HG02798 (cell line): ENCODE results near the gene FADS2.

ENCODE experiments used
- ATAC-seq: cut with Tn5 transposase; IDR thresholded peaks from one replicate; pipeline ENCODE4 v1.9.1; 2021; ENCODE audit warnings: mild to moderate bottlenecking; ENCODE audit not compliant: unreplicated experiment, poor library complexity

FADS2 gene

DNA sequence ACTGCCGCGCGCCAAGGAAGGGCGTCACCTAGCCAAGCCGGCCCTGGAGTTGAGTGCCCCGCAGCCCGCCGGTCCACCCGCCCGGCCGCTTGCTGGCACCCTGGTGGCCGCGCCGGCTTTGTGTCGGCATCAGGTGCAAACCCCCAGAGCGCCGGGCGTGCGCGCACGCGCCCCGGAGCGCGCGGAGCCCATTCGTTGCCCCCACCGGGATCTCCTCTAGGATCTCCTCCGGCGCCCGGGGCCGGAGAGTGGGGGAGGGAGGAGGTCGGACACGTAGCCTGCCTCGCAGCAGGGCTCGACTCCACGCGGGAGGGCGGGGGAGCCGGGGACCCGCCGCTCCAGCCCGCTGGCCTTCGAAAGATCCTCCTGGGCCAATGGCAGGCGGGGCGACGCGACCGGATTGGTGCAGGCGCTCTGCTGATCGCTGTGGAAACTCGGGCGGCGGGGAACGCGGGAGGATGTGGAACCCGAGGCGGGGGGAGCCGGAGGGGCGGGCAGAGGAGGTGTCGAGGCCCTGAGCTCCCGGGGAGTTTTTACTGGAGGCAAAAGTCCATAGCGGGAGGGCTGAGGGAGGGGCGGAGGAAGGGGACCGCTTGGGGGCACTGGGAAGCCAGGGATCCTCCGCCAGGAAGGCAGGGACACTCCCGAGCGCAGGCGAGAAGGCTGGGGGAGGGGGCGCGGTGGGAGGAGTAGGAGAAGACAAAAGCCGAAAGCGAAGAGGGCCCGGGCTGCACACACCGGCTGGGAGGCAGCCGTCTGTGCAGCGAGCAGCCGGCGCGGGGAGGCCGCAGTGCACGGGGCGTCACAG lies at the start of gene FADS2:
Gene FADS2 (plus strand): TSS at position 730 of the 808 bp plus-strand sequence. CDS start 91 bp downstream, outside the sequence.
- ATAC-seq: peak; percentile 80

DNA sequence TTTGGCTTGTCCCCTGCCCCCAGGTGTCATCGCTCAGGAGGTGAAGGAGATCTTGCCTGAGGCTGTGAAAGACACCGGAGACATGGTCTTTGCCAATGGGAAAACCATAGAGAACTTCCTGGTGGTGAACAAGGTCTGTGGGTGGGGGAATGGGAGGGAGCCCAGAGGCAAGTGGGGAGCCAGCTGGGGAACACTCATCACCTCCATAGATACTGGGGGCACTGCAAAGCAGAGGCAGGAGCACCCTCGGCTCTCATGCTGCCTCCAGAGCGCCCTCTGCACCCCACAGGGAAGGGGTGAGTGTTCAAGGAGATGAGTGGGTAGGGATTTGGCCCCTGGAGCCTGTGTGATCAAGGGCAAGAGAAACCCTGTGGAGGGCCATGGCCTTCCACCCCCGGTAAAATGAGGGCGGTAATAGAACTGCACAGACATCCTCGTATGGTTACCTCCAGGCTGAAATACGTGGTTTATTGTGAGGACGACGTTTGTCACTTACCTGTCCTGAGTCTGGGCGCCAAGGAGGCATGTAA lies 49.7 kb upstream of the FADS2 start:
- no peak for ATAC-seq

DNA sequence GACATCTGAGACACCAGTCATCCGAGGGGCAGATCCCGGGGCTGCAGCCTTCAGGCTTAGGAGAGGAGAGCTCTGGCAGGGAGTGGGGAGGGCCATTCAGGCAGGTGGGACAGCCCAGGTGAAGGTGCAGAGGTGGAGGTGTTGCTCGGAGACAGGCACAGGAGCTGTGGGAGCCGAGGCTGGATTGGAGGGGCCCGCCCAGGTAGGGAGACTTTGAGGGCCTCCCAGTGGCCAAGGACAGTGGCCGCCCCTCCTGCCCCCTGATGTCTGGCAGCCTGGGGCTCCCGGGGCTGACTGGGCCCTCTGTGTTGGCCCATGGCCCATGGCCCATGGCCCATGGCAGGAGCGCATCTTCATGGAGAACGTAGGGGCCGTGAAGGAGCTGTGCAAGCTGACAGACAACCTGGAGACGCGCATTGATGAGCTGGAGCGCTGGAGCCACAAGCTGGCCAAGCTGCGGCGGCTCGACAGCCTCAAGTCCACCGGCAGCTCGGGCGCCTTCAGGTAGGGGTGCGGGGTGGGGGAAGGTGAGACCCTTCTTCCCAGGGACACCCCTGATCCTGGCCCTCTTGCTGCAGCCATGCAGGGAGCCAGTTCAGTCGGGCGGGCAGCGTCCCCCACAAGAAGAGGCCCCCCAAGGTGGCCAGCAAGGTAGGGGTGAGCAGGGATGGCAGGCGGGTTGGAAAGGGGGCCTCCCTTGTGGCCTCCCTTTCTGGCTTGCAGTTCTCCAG lies 49.0 kb upstream of the FADS2 start:
- no peak for ATAC-seq

DNA sequence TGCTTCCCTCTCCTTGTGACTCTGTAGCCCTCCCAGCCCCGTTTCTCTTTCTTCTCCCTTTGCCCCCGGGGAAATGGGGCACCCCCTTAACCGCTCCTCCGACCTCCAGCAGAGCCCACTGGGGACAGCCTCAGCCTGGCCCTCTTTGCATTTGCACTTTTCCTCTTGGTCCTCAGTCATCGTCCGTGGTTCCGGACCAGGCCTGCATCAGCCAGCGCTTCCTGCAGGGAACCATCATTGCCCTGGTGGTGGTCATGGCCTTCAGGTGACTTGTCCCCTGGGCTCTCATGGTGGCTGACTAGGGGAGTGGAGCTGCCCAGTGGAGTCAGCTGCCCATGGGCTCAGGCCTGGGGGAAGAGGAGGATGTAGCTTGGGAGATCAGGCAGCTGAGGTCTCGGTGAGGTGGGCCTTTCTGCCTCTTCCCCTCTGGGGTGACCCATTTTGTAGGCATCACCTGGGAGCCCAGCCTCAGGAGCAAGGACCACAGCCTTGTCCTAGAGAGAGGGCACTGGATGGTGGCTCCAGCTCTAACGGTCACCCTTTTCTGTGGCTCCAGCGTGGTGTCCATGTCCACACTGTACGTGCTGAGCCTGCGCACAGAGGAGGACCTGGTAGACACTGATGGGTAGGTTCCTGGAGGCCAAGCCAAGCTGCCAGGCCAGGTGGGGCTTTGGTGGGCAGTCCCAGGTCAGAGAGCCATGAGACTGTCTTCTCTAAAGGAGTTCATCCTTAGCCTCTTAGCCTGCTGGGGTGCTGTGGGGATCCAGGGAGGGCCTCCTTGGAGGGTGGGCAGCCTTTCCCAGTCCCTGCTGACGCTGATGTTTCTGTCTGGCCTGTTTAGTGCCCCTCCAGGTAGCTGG lies 48.2 kb upstream of the FADS2 start:
- ATAC-seq: no peak

DNA sequence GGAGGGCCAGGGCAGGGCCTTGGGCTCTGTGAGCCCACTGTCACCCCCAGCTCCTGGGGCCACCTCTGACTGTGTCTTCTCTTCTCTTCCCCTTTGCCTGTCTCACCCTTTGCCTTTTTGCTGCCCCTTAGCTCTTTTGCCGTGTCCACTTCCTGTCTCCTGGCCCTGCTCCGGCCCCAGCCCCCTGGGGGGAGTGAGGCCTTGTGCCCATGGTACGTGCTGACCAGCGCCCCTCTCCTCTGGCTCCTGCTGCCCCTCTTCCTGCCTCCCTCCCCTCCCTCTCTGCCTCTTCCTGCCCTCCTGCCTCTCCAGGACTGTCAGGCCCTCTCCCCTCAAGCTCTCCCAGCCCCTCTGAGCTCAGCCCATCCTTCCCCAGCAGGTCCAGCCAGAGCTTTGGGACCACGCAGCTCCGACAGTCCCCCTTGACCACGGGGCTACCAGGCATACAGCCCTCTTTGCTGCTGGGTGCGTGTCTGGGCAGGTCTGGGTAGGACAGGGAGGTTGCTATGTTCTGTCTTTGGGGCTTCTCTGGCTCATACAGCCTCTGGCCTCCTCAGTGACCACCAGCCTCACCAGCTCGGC lies 47.4 kb upstream of the FADS2 start:
- no peak for ATAC-seq

DNA sequence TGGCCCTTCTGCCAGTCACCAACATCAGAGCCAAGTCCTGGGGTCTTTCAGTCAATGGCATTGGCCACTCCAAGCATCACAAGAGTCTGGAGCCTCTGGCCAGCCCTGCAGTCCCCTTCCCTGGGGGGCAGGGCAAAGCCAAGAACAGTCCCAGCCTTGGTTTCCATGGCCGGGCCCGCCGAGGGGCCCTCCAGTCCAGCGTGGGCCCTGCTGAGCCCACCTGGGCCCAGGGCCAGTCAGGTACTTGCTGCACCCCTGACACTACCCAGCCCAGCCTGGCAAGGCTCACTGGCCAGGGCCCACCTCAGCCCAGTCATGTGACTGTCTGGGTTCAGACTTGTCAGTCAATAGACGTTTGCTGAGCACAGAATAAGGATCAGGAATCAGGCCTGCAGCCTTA lies 46.5 kb upstream of the FADS2 start:
- no peak for ATAC-seq

DNA sequence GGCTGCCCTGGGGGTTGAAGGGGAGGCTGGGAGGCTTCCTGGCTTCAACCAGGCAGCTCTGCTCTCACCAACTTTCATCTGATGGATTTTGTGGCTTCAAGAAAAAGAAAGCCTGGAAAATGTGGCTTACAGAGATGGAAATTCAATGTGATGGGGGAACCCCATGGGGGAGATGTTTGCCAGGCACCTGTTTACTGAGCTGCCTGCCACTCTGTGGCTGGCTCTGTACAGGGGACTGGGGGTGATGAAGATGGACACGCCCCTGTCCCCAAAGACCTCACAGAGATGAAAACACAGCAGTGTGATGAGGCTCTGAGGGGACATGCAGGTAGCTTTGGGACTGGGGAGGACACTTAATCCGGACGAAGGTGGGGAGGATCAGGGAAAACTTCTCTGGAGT lies 45.8 kb upstream of the FADS2 start:
- ATAC-seq: no peak

DNA sequence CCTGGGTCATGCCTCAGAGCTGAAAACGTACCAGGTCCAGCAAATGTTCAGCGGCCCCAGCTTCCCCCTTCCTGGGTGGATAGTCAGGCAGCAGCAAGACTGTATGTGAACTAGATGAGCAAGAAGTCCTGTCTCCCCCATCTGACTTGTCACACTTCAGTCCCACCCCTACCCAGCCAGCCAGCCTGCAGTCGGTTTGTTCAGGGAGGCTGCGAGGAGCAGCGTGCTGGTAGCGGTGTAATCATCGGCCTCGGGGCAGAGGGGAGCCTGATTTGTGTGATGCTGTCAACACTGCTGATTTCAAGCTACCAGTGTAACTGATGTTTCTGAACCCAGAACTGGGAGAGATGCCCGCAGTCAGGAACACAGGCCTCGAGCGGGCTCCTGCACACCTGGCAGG lies 45.3 kb upstream of the FADS2 start:
- no peak for ATAC-seq

DNA sequence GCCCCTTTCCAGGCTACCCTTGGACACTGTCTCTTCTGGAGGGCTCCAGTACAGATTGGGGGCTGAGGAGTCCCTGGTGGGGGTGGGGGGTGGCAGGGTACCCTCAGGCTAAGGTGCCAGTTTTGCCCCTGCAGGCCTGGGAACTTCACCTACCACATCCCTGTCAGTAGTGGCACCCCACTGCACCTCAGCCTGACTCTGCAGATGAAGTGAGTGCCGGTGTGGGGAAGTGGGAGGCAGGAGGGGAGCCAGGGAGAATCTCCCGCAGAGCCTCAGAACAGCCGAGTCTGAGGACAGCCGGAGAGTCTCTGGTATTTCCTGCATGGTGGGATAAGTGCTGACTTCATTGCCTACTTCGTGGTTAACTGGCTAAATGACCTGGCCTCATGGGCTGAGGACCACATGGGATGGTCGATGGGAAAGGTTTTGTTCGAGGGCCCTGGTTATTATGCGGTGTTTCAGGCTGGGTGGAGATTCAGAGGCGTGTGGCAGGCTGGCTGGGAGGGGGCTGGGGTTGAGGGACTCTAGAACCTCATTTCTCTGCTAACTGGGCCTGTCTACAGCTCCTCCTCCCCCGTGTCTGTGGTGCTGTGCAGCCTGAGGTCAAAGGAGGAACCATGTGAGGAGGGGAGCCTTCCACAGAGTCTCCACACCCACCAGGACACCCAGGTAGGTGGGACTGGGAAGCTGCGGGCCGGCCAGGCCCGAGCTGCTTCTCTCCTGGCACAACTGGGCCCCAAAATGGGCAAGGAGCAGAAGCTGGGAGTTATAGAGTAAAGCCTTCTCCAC lies 44.2 kb upstream of the FADS2 start:
- ATAC-seq: no peak

DNA sequence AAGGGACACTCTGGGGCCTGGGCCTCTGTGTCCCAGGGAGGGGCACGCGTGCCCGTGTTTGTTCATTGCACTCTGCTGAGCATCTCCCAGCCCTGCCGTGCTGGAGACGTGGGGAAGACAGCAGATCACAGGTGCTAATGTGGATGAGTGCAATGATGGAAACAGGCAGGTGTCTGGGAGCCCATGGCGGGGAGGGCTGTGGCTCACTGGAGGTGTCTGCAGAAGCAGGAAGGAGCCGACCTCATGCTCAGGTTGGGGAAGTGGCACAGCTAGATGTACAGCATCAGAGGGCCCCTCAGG lies 43.6 kb upstream of the FADS2 start:
- no peak for ATAC-seq

DNA sequence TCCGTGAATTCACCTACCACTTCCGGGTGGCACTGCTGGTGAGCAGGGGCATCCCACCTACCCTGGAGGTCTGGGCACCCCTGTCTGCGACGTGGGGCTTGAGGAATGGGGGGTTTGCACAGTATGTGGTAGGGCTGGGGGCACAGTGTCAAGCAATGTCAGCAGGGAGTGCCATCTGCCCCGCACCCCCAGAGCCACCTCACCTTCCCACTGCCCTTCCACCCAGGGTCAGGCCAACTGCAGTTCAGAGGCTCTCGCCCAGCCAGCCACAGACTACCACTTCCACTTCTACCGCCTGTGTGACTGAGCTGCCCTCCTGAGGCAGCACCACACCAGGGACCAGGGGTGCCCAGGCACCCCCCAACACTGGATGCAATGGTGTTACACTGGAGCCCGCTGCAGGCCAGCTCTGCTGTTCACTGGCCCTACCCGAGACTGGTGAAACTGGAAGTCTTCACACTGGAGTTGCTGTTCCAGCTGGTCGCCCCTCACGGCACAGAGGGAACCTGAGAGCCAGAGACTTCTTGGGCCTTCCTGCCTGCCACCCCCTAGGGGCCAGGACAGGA lies 42.2 kb upstream of the FADS2 start:
- no peak for ATAC-seq

DNA sequence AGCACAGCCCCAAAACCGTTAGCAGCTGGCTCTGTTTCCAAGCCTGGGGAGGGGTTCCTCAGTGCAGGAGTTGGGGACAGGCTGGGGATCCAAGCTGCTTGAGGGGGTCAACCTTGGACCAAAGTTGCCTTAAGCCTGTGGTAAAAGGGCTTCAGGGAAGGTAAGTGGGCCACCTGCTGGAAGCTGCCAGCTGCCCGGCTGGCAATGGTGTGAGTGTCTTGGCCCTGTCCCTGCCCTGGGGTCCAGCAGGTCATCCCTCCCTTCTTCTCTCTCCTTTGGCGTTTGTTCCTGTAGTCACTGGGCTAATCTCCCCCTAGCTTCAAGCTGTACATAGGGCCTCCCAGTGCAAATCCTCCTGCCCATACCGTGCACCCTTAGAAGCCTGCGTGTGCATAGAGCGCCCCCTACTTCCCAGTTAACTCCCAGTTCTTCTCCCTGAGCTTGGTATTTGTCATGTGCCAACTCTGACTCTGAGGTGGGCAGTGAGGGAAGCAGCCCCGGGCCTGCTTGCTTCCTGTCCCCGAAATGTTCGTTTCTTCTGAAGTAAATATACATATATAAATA lies 40.1 kb upstream of the FADS2 start:
- ATAC-seq: no peak

DNA sequence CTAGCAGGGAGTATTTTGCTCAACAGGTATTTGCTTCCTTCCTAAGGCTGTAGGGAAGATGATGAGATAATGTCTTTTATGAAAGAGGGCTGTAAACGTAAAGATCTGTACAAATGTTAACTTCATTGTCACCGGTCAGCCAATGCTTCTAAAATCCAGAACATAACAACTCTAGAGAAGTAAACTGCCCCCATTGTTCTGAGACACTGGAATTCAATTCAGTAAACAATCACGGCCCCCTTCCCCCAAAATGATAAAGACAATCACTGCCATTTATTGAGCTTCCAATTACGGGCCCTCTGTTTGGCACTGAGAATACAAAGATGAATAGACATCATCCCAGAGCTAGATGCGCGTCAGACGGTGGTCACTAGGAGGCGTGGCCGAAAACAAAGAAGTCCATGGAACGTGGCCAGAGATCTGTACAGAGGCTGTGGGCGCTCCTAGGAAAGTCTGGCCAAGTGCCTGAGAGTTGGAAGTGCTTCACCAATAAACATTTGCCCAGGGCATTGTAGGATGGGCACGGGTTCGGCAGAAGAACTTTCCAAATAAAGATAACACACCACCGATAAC lies 36.3 kb upstream of the FADS2 start:
- peak; percentile 12 for ATAC-seq

DNA sequence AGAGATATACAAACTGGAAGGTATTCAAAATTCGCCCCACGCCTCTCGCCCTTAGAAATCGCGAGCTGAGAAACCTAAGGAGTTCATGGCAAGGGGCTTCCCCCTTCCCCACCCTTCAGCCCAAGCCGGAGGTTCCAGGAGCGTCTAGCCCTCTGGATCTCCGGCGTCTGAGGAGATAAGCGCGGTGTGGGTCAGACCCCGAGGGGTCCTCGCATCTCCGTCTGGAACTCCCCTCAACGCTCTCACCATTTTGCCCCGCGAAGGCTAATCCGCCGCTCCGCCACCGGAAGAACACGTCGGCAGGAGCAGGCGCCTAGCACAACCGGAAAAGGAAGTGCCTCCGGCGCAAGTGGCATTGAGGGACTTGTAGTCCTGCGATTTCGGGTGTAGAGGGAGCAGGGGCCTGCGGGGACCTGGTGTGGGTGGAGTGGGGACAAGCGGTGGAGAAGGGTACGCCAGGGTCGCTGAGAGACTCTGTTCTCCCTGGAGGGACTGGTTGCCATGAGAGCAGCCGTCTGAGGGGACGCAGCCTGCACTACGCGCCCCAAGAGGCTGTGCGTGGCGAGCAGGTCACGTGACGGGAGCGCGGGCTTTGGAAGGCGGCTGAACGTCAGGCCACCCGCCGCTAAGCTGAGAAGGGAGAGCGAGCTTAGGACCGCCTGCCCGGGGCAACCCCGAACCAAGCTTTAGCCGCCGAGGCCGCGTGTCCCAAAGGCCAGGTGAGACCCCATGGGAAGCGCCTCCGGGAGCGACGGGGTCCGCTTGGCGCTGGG lies 35.6 kb upstream of the FADS2 start, which contains the start of the genes FEN1 and TMEM258:
Gene FEN1 (plus strand): TSS at position 602 of the 773 bp plus-strand sequence. CDS start 2,451 bp downstream, outside the sequence.
Gene TMEM258 (minus strand): TSS at position 290 of the 773 bp plus-strand sequence. CDS start 41 bp downstream, at position 249.
- peak; percentile 89 for ATAC-seq

DNA sequence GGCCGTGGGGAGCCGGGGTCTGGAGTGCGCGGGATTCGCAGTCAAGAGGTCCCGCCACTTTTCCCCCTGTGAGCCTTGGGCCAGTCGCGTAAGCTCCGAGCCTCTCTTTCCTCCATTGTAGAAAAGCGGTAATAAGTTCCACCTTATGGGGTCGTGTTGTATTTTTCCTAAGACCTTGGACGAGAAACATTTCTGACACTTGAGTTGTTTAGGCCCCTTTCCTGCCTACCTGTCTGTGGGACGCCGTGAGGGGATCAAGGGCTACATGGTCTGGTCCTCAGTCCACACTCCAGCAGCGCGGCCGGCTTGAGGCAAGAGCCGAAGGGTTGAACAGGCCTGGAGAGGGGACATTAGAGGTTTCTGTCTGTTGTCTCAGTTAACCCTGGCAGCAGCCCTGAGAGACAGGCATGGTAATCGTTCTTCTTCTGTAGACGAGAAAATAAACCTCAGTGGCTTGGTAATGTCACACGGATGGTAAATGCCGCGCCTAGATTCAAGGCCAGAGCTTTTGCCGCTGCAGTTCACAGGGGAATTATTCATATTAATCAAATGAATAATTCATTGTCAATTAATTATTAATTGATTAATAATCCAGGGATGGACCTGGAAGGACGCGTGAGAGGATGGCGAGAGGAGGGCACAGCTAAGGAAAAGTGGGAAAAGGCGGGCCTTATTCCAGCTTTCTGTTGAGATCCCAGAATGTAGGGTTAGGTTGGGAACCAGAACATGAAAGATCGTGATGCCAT lies 34.8 kb upstream of the FADS2 start:
- ATAC-seq: no peak

DNA sequence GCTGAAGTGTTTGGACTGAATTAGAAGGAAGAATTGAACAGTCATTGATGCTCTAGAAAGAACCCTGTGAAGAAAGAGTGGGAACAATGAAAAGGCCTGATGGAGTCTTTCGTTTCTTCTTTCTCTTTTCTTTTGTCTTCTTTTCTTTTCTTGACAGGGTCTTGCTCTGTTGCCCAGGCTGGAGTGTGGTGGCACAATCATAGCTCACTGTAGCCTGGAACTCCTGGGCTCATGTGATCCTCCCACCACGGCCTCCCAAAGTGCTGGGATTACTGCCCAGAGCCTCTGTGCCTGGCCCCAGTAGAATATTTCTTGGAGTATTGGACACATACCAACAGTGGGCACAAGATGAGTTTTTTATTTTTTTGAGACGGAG lies 34.3 kb upstream of the FADS2 start:
- no peak for ATAC-seq

DNA sequence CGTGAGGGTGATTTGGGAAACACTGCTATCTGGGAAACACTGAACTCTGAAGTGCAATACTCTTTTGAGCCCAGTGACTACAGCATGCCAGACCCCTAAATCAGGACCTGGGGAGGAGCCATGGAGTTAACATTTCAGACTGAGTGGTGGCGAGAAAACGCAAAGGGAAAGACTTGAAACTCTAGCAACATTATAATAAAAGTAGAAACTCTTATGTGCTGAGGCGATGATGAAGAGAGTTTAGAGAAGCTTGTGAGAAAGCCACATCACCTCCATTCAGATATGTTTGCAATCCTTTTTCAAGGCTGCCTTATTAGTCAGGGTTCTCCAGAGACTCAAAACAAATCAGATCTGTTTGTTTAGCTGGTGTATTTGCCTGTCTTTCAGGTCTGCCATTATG lies 33.5 kb upstream of the FADS2 start:
- ATAC-seq: no peak
